ENCODE data around the gene APBA1.

APBA1 gene

GRCh38 chr9:69546265-69546664, 125.9 kb downstream of the APBA1 start:
- H3K36me3 ChIP-seq (ENCODE audit: control insufficient read depth, low read length), result no peaks in the 10 kb centered on the region
- peaks cover 20% of the 10 kb centered on the region; the same call in 1 of the 2 replicates for H3K27me3 ChIP-seq (ENCODE audit: control insufficient read depth, low read length)
- no peaks in the 10 kb centered on the region for H3K79me2 ChIP-seq (ENCODE audit: control insufficient read depth, low read length)
- H3K4me1 ChIP-seq (ENCODE audit: control insufficient read depth, low read length), result no peaks in the 10 kb centered on the region
- no peak overlapping the region for H3K27ac ChIP-seq (ENCODE audit: low read depth, low read length)
- no peaks in the 10 kb centered on the region for H3K9me2 ChIP-seq (replicated peaks; ENCODE audit: control insufficient read depth, low read length)
- TF ChIP-seq CTCF (IDR thresholded peaks at IDR 0.05; ENCODE audit: low read depth, low read length, poor library complexity, severe bottlenecking) (no peak), EZH2phosphoT487 (IDR thresholded peaks at IDR 0.05; ENCODE audit: borderline replicate concordance, low read length) (no peak)
- no peaks in the 10 kb centered on the region for H4K20me1 ChIP-seq (ENCODE audit: control insufficient read depth, insufficient read depth, low read depth, low read length)
- no peaks in the 10 kb centered on the region for H3F3A ChIP-seq (ENCODE audit: control insufficient read depth, insufficient read depth)
- no peak overlapping the region for H3K4me2 ChIP-seq (ENCODE audit: low read length)
- no peaks in the 10 kb centered on the region for H3K9me3 ChIP-seq (ENCODE audit: control insufficient read depth, insufficient read depth, low read length)
- no peak overlapping the region for H3K4me3 ChIP-seq (ENCODE audit: low read length)

GRCh38 chr9:69542942-69543704, 129.0 kb downstream of the APBA1 start:
- no peaks in the 10 kb centered on the region for H3K9me2 ChIP-seq (replicated peaks; ENCODE audit: control insufficient read depth, low read length)
- no peak overlapping the region for H3K27ac ChIP-seq (ENCODE audit: low read depth, low read length)
- H3K36me3 ChIP-seq (ENCODE audit: control insufficient read depth, low read length), result no peaks in the 10 kb centered on the region
- no peaks in the 10 kb centered on the region for H3K9me3 ChIP-seq (ENCODE audit: control insufficient read depth, insufficient read depth, low read length)
- H3F3A ChIP-seq (ENCODE audit: control insufficient read depth, insufficient read depth), result no peaks in the 10 kb centered on the region
- H3K4me1 ChIP-seq (ENCODE audit: control insufficient read depth, low read length), result no peaks in the 10 kb centered on the region
- H3K4me3 ChIP-seq (ENCODE audit: low read length), result no peak overlapping the region
- no peak for TF ChIP-seq EZH2phosphoT487 (IDR thresholded peaks at IDR 0.05; ENCODE audit: borderline replicate concordance, low read length)
- no peak for TF ChIP-seq CTCF (IDR thresholded peaks at IDR 0.05; ENCODE audit: low read depth, low read length, poor library complexity, severe bottlenecking)
- no peaks in the 10 kb centered on the region for H3K79me2 ChIP-seq (ENCODE audit: control insufficient read depth, low read length)
- H4K20me1 ChIP-seq (ENCODE audit: control insufficient read depth, insufficient read depth, low read depth, low read length), result no peaks in the 10 kb centered on the region
- H3K4me2 ChIP-seq (ENCODE audit: low read length), result no peak overlapping the region
- peaks cover 20% of the 10 kb centered on the region; the same call in 1 of the 2 replicates for H3K27me3 ChIP-seq (ENCODE audit: control insufficient read depth, low read length)

DNA sequence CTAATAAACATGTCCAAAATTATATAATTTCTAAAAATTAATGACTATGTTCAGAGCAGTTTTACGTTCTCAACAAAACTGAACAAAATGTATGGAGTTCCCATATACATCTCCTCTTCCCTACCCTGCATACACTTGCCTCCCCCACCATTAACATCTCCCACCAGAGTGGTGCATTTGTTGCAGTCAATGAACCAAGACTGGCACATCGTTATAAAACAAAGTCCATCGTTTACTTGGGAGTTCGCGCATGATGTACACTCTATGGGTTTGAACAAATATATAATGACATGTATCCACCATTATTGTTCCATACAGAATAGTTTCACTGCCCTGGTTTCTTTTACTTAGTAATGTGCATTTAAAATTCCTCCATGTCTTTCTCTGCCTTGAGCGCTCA, 130.1 kb downstream of the APBA1 start:
- Histone ChIP-seq H3K27ac (ENCODE audit: low read depth, low read length) (no peak overlapping the region), H3K36me3 (ENCODE audit: control insufficient read depth, low read length) (no peaks in the 10 kb centered on the region), H3K4me1 (ENCODE audit: control insufficient read depth, low read length) (no peaks in the 10 kb centered on the region), H4K20me1 (ENCODE audit: control insufficient read depth, insufficient read depth, low read depth, low read length) (no peaks in the 10 kb centered on the region), H3K9me2 (replicated peaks; ENCODE audit: control insufficient read depth, low read length) (no peaks in the 10 kb centered on the region), H3K9me3 (ENCODE audit: control insufficient read depth, insufficient read depth, low read length) (no peaks in the 10 kb centered on the region), H3F3A (ENCODE audit: control insufficient read depth, insufficient read depth) (no peaks in the 10 kb centered on the region), H3K79me2 (ENCODE audit: control insufficient read depth, low read length) (no peaks in the 10 kb centered on the region), H3K4me3 (ENCODE audit: low read length) (no peak overlapping the region), H3K27me3 (ENCODE audit: control insufficient read depth, low read length) (peaks cover 19% of the 10 kb centered on the region; the same call in 1 of the 2 replicates), H3K4me2 (ENCODE audit: low read length) (no peak overlapping the region)
- TF ChIP-seq EZH2phosphoT487 (IDR thresholded peaks at IDR 0.05; ENCODE audit: borderline replicate concordance, low read length), result no peak
- TF ChIP-seq CTCF (IDR thresholded peaks at IDR 0.05; ENCODE audit: low read depth, low read length, poor library complexity, severe bottlenecking), result no peak
